GM18907 (cell line): Measurements from ENCODE around the gene IQGAP3.
"Not testable (repeated sequence)": the region's sequence is repeated elsewhere in the genome, so short reads cannot be mapped to it uniquely, and the experiment has no call there.

Source experiments
- ATAC-seq: cut with Tn5 transposase; IDR thresholded peaks from one replicate; pipeline ENCODE4 v1.9.1; 2021; ENCODE audit warnings: mild to moderate bottlenecking, moderate library complexity; ENCODE audit not compliant: unreplicated experiment

Gene IQGAP3

DNA sequence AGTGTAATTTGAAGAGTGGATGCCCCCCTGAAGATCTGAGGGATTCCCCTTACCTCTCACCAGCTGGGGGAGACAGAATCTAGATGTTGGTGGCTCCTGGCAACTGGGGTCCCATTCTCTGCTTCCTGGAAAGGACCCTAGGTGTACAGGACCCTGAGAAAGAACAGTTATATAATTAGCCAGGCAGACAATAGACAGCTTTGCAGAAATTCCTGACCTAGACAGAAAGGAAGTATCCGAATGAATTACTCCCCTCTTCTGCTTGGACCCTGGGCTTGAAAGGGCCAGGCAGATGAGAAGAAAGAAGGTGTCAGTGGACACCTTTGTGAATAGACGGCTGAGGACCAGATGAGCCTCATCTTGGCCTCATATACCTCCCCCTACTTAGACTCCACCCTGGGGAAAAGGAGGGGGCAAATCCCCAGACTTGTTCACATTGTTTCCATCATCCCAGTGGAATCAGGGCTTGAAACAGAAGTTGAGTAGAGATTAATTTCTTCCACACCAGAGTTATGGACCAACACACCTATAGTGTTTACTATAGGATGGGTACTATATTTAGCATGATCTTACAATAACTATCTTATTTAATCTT lies 1.8 kb upstream of the IQGAP3 start:
- ATAC-seq, result no peak

GRCh38 chr1:156572663-156573018 lies 276 bp upstream of the IQGAP3 start:
- no peak for ATAC-seq

DNA sequence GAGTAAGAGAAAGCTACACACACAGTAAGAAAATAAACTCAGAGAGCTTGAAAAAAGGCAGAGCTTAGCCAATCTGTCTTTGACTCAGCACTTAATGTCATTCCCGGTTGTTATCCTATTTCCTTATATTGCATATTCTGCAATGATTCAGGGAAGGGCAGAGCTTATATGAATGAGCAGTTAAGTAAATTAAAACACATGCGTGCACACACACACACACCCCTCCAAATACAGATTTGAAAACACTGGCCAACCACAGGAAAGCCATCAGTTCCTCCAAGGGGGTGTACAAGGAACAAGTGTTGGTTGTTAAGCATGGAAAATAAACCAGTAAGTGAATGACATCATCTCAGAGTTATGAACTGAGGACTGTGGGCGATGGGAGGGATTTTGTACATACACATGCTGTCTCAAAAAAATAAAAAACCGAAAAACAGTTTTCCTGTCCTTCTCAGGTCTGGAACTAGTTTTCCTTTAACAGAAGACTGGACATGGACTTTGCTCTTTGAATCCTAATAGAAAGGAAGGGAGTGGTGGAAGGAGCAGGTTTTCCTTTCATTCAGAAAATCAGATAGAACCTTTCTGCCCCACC lies 1.0 kb downstream of the IQGAP3 start:
- no peak for ATAC-seq

- no peak for ATAC-seq
These were observed 5.9 kb downstream of the IQGAP3 start for GRCh38 chr1:156566436-156566835.

- ATAC-seq, result no peak
These were observed 6.8 kb downstream of the IQGAP3 start for GRCh38 chr1:156565519-156565918.

GRCh38 chr1:156560585-156561163 lies 11.7 kb downstream of the IQGAP3 start:
- ATAC-seq, result no peak

GRCh38 chr1:156559797-156560385 lies 12.5 kb downstream of the IQGAP3 start:
- no peak for ATAC-seq

DNA sequence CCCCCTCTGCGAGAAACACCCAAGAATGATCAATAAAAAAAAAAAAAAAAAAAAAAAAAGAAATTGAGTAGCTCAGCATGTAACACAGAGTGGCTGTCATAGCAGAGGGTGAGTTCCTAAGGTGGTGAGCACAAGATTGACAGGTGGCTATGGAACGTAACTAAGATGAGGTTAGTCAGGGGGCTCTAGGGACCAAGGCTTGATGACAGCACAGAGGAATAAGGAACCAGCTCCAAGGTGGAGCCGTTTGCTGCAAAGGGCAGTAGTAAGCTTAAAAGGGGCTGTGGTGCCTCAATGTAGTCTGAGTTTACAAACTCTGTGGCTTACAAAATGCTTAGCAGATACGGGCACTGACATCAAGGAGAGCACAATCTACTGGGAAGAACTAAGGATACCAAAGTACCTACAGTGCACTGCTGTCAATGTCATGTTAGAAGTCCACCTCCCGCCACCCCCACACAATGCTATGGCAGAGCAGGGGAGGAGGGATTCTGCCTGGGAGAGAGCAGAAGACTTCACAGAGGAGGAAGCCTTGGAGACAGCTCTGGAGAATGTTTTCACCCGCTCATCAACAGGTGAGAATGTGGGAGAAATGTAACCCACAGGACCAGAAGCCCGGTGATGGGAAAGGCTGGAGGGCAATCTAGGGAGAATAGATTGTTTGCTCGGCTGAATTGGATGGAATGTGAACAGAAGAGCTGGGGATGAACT lies 13.1 kb downstream of the IQGAP3 start:
- no peak for ATAC-seq

DNA sequence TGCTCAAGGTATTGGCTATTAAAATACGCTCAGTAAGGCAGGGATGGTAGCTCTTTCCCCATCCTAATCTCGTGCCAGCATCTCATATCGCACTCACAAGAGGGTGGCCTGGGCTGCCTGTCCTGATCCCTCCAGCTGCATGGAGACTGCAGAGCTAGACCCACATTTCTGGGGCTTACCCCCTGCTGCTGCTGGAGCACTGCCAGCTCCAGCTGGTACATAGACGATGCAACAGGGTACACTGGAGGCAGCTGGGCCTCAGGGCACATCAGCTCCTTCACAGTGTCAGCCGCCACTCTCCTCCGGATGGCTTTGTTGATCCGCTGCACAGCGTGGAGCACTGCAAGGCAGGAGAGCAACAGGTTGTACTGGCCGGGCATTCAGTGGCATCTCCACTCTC lies 16.0 kb downstream of the IQGAP3 start:
- ATAC-seq, result no peak

DNA sequence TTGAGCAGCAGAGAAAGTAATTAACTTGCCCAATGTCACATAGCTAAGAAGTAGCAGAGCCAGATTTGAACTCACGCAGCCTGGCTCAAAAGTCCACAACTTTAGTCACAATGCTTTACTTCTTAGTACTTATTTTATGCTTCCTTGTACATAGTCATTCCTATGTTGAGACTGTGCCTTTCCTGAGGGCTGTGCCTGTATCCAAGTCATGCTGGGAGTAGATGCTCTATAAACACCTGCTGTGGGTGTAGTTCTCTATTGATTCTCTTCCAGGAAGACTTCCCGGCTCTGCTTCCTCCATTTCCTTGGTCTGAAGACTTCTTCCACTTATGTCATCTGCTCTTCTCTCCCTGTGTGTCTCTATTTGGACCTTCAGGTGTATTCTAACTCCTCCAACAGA lies 16.6 kb downstream of the IQGAP3 start:
- ATAC-seq, result no peak

DNA sequence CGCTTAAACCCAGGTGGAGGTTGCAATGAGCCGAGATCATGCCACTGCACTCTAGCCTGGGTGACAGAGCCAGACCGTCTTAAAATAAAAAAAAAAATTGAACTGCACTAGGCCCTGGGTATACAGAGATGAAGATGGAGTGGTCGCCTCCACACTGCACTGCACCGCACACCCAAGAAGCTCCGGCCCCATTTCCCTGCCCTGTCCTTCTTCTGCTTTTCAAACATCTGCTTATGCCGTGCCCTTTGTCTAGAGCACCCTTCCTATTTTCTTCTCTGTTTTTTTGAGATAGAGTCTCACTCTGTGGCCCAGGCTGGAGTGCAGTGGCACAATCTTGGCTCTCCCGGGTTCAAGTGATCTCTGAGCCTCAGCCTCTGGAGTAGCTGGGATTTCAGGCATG lies 17.4 kb downstream of the IQGAP3 start:
- ATAC-seq, result no peak

- ATAC-seq, result no peak
These were observed 18.4 kb downstream of the IQGAP3 start for GRCh38 chr1:156553860-156554485.

- ATAC-seq, result not testable (repeated sequence)
These were observed 19.4 kb downstream of the IQGAP3 start for GRCh38 chr1:156552937-156553336.

- no peak for ATAC-seq
These were observed 19.8 kb downstream of the IQGAP3 start for GRCh38 chr1:156552518-156552917.

DNA sequence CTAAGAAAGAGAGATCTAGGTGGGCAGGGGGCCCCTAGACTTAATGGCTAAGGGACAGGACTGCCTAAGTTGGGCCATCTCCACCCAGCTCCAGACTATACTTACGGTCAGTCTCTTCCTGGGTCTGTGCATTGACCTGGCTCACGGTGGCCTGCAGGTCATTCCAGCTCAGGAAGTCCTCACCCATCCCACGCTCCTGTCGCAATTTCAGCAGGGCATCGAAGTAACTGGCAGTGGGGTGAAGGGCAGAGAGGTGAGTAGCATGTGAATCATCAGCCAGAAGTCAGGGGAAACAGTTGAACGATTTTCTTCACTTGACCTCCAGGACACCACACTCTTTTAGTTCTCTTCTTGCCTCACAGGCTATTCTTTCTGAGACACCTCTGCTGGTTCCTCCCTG lies 20.5 kb downstream of the IQGAP3 start:
- no peak for ATAC-seq

DNA sequence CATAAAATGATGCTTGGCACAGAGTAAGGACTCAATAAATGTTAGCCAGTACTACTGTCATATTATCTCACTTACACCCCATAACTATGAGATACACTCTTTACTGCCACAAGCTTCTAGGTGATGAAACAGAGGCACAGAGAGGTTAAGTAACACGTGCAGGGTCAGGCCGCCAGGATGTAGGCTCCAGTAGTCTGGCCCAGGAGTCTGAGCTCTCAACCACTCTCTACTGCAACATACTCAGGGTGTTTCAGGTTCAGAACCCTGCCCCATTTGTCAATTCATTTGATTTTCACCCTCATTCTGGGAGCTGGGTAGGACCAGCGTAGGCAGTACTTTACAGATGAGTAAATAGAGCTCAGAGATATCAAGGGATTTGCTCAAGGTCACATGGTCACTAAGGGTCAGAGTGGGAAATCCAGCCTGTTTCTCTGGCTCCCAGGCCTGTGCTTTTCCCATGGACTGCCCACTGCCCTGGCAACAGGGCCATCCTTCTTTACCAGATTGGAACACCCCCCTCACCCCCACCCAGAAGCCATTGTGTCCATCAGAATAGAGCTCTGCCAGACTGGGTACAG lies 21.2 kb downstream of the IQGAP3 start:
- ATAC-seq, result no peak

DNA sequence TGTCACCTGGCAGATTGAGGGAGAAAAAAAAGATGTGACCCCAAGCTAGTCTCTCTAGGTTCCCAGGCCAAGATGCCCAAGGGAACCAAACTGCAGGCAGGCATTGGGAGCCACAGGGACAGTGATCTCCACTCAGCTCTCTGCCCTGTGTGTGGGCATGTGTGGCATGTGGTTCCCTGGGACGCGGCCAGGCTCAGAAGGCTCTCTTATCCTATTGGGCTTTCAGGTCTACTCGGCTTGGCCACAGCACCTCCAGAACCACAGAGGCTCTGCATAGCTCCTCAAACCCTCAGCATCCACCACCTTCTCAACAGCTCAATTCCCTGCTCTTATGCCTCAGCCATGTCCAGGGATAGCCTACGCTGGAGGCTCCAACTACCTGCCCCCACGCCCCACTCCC lies 22.0 kb downstream of the IQGAP3 start:
- no peak for ATAC-seq

DNA sequence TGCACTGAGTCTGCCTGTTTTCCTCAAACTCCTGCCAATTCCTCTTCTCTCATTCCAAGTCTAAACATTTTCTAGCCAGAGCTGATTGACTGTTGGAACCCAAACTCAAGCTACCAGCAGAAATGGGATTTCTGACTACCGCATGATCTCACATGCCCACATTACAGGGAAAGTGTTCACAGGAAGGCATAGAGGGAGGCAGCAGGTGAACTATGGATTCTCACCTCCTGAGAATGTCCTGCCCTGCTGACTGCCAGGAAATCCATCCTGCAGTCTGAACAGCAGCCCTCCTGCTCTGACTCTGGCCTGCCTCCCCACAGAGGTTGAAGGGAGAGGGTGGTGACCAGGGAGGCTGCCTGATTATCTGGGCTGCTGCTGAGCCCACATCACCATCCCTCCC lies 22.5 kb downstream of the IQGAP3 start:
- ATAC-seq, result no peak

GRCh38 chr1:156549390-156549789 lies 23.0 kb downstream of the IQGAP3 start:
- ATAC-seq, result no peak

DNA sequence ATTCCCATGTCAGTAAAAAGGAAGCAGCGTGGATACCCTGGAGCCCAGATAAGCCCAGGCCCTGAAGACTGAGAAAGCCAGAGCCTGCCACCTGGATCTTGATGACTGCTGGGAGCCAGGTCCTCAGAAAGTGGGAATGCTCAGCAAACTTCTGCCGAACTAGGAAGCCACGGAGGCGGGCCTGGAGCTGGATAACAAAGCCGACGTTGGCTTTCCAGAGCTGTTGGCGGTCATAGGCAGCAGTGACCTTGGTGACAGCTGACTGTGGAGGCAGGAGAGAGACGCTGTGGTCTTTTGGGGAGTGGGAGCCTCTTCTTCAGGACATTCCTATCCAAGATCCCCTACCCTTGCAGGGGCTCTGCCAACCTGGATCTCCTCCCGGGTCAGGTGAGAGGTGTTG lies 24.4 kb downstream of the IQGAP3 start:
- no peak for ATAC-seq

GRCh38 chr1:156547434-156547833 lies 24.9 kb downstream of the IQGAP3 start:
- ATAC-seq, result no peak
